Measurements from ENCODE around the gene PROK1. TPM values are rescaled to one million over a fixed set of nuclear protein-coding genes. Genes with fewer than 3 reads are reported as not detected.
A peak's percentile ranks its signal among the peaks of the same experiment; 100 is the strongest.
"Not testable (repeated sequence)": the region's sequence is repeated elsewhere in the genome, so short reads cannot be mapped to it uniquely, and the experiment has no call there.

Gene PROK1, protein sequence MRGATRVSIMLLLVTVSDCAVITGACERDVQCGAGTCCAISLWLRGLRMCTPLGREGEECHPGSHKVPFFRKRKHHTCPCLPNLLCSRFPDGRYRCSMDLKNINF
- polyA plus RNA-seq (2011; rRNA removed): not detected in 2 replicates
- not detected in 2 replicates for polyA minus RNA-seq (2011; rRNA and poly(A)+ RNA removed)

DNA sequence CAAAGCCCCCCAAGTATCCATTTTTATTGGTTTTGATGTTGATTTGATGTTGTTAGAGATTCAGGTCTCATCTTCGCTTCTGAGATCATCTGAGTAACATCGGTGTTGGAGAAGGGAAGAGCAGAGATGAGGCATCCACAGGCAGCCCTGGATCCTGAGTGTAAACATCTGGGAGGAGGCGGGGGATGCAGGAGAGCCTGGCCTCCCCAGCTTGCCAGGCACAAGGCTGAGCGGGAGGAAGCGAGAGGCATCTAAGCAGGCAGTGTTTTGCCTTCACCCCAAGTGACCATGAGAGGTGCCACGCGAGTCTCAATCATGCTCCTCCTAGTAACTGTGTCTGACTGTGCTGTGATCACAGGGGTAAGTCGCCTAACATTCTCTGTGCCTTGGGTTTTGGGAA lies at the start of gene PROK1:
Gene PROK1 (plus strand): TSS at position 221 of the 400 bp plus-strand sequence. CDS start 68 bp downstream, at position 289.
- TF ChIP-seq, protein P1, sequence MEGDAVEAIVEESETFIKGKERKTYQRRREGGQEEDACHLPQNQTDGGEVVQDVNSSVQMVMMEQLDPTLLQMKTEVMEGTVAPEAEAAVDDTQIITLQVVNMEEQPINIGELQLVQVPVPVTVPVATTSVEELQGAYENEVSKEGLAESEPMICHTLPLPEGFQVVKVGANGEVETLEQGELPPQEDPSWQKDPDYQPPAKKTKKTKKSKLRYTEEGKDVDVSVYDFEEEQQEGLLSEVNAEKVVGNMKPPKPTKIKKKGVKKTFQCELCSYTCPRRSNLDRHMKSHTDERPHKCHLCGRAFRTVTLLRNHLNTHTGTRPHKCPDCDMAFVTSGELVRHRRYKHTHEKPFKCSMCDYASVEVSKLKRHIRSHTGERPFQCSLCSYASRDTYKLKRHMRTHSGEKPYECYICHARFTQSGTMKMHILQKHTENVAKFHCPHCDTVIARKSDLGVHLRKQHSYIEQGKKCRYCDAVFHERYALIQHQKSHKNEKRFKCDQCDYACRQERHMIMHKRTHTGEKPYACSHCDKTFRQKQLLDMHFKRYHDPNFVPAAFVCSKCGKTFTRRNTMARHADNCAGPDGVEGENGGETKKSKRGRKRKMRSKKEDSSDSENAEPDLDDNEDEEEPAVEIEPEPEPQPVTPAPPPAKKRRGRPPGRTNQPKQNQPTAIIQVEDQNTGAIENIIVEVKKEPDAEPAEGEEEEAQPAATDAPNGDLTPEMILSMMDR (IDR thresholded peaks at IDR 0.05; ENCODE audit: low read depth, low read length): no peak
- ChIA-PET CTCF (interaction anchor here (1.1 to 3.6 kb wide), 5 partner anchors 10 to 254 kb away, joined by 5 to 27 read pairs (median 7); no protein-coding TSS in a partner anchor), POLR2A (no interaction called here)
- no peak for DNase-seq (ENCODE audit: low read depth, low spot score)
- Histone ChIP-seq H3K9me3 (ENCODE audit: control insufficient read depth, insufficient read depth, low read length) (no peaks in the 10 kb centered on the region), H3K27me3 (ENCODE audit: control insufficient read depth, insufficient read depth, low read length) (peaks cover 70% of the 10 kb centered on the region), H3K4me3 (ENCODE audit: low read depth, low read length) (no peak within 1 kb of the TSS), H3K27ac (ENCODE audit: low read depth, low read length) (no peak within 1 kb of the TSS)

DNA sequence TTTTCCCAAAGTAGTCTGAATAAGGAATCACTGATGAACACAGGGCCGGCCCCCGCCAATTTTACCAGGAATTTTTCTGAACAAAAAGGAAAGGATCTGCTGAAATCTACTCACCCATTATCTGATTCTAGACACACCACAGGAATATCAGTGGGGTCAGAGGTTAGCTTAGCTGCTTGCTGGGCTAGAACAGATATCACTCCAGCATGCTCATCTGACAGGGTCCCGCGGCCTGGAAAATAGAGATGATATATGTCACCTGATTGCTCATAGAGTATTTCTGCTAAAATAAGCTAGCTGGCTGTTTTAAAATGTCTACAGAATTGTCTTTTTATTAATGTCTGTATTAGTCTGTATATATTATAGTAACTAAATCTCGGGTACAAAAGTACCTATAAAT lies 47.1 kb upstream of the PROK1 start:
- H3K27ac ChIP-seq (ENCODE audit: low read depth, low read length): no peak overlapping the region
- CTCF ChIA-PET: interaction anchor here (1.2 to 2.8 kb wide), 5 partner anchors 9 to 196 kb away, joined by 3 to 12 read pairs (median 8); no protein-coding TSS in a partner anchor
- no peak for DNase-seq (ENCODE audit: low read depth, low spot score)
- no peak overlapping the region for H3K4me3 ChIP-seq (ENCODE audit: low read depth, low read length)
- TF ChIP-seq, protein P1 (IDR thresholded peaks at IDR 0.05; ENCODE audit: low read depth, low read length): no peak
- H3K9me3 ChIP-seq (ENCODE audit: control insufficient read depth, insufficient read depth, low read length): no peaks in the 10 kb centered on the region; the same call in 1 of the 2 replicates
- POLR2A ChIA-PET: no interaction called here
- no peaks in the 10 kb centered on the region for H3K27me3 ChIP-seq (ENCODE audit: control insufficient read depth, insufficient read depth, low read length)

DNA sequence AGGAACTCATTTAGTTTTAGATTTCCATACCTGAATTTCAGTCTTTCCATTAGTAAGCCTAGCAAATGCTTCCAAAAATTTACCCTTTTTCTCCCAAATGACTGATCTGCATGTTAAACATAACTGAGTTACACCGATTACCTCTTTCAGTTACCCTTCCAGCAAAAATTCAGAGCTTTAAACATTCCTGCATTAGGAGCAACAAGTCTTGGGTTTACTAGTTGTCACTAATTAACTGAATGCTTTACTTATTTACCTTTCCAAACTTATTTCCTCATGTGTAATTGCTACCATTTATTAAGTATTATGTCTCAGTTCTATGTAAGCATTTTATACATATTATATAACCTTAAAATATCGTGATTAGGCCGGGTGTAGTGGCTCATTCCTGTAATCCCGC lies 46.5 kb upstream of the PROK1 start:
- Histone ChIP-seq H3K27me3 (ENCODE audit: control insufficient read depth, insufficient read depth, low read length) (no peaks in the 10 kb centered on the region), H3K9me3 (ENCODE audit: control insufficient read depth, insufficient read depth, low read length) (no peaks in the 10 kb centered on the region; the same call in 1 of the 2 replicates), H3K4me3 (ENCODE audit: low read depth, low read length) (no peak overlapping the region), H3K27ac (ENCODE audit: low read depth, low read length) (no peak overlapping the region)
- POLR2A ChIA-PET: no interaction called here
- no peak for DNase-seq (ENCODE audit: low read depth, low spot score)
- TF ChIP-seq, protein P1 (IDR thresholded peaks at IDR 0.05; ENCODE audit: low read depth, low read length): no peak
- CTCF ChIA-PET: interaction anchor here (1.2 to 2.8 kb wide), 5 partner anchors 8 to 197 kb away, joined by 3 to 12 read pairs (median 8); no protein-coding TSS in a partner anchor

DNA sequence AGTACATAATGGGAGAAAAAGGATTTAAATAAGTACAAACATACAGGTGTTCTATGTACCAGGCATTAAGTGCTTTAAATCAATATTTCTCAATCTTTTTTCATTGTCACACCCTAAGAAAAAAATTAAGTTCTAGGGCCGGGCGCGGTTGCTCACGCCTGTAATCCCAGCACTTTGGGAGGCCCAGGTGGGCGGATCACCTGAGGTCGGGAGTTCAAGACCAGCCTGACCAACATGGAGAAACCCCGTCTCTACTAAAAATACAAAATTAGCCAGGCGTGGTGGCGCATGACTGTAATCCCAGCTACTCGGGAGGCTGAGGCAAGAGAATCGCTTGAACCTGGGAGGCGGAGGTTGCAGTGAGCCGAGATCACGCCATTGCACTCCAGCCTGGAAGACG lies 44.5 kb upstream of the PROK1 start:
- DNase-seq (ENCODE audit: low read depth, low spot score); POLR2A ChIA-PET; H3K27ac ChIP-seq (ENCODE audit: low read depth, low read length); H3K27me3 ChIP-seq (ENCODE audit: control insufficient read depth, insufficient read depth, low read length); H3K9me3 ChIP-seq (ENCODE audit: control insufficient read depth, insufficient read depth, low read length): not testable (repeated sequence)
- H3K4me3 ChIP-seq (ENCODE audit: low read depth, low read length): peak overlapping the region; percentile 98
- CTCF ChIA-PET: interaction anchor here (1.1 to 1.9 kb wide), 4 partner anchors 13 to 210 kb away, joined by 4 to 8 read pairs (median 6); no protein-coding TSS in a partner anchor

DNA sequence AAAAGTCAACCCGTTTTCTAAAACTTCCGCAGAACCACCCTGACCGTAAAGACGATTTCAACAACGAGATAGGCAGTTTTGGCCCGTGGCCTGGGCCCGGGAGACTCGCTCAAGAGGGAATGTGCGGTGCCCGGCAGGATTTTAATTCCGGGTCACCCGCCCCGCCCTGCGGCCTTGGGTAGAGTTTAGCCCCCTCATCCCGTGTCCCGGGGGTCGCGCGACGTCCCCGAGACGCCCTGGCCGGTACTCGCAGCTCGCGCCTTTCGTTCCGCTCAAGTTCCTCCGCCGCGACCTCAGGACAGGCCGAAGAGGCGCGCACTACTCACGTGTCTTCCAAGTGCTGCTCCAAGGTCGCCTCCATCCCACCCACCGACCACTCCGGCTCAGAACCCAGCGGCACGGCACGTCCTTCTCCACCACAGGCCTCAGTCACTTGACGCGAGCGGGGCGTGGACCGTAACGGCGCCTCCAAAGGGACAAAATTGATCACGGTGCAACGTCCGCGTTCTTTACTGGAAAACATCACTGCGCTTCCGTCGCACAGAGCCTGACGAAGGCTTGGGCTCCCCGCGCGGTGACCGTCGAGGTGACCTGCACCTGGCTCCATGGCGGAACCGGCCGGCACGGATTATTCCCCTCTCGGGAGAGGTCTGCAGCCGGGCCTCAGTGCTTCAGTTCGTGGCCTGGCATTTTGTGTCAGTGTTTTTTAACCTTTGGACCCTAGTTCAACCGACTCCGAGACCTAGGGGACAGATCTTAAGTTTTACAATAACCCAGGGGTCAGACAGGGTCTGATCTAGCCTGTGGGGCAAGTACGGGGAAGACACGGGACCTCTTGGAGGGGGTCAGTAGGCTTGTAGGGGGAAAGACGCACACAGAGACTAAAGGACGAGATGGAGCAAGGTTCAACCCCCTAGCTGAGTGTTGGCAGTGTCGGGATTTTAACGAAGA lies 43.4 kb upstream of the PROK1 start, which contains the start of gene LAMTOR5:
Gene LAMTOR5 (minus strand): TSS at position 435 of the 951 bp plus-strand sequence. CDS start 74 bp downstream, at position 361.
- DNase-seq (ENCODE audit: low read depth, low spot score): peak; percentile 65
- TF ChIP-seq, protein P1 (IDR thresholded peaks at IDR 0.05; ENCODE audit: low read depth, low read length): no peak
- Histone ChIP-seq H3K27ac (ENCODE audit: low read depth, low read length) (peak within 1 kb of the TSS; percentile 93), H3K9me3 (ENCODE audit: control insufficient read depth, insufficient read depth, low read length) (no peaks in the 10 kb centered on the region; the same call in 1 of the 2 replicates), H3K27me3 (ENCODE audit: control insufficient read depth, insufficient read depth, low read length) (no peaks in the 10 kb centered on the region), H3K4me3 (ENCODE audit: low read depth, low read length) (peak within 1 kb of the TSS; percentile 98)
- CTCF ChIA-PET: interaction anchor here (1.5 to 10.5 kb wide), 9 partner anchors 53 to 319 kb away, joined by 6 to 378 read pairs (median 13); partner anchors contain the start of genes KCNC4 and RBM15
- POLR2A ChIA-PET: interaction anchor here (1.0 kb wide), 1 partner anchor 69 kb away, joined by 3 read pairs; the partner anchor contains the start of gene RBM15

Data from AG04450 (cell line).